Suprapubic skin (tissue), 4 donors: Measurements from ENCODE around the gene LATS2. TPM values are rescaled to one million over a fixed set of nuclear protein-coding genes. Genes with fewer than 3 reads are reported as not detected.

ENCODE experiments used
- DNase-seq, 2 donors: peaks; one replicate each; pipeline ENCODE4 v3.0.0-alpha.2; 2019; ENCODE audit warnings: low spot score in 2 of 2
- H3K27ac ChIP-seq: fragments of 200-600 bp; sonication (generic); one replicate; pipeline ENCODE4 v1.5.1; 2019
- H3K27me3 ChIP-seq: fragments of 200-600 bp; sonication (generic); one replicate; pipeline ENCODE4 v1.5.1; 2019
- H3K36me3 ChIP-seq: fragments of 200-600 bp; sonication (generic); one replicate; pipeline ENCODE4 v1.5.1; 2019
- H3K4me1 ChIP-seq: fragments of 200-600 bp; sonication (generic); one replicate; pipeline ENCODE4 v1.5.1; 2019
- H3K4me3 ChIP-seq: fragments of 200-600 bp; sonication (generic); one replicate; pipeline ENCODE4 v1.5.1; 2019; ENCODE audit warnings: mild to moderate bottlenecking
- H3K9me3 ChIP-seq: fragments of 200-600 bp; sonication (generic); one replicate; pipeline ENCODE4 v1.5.1; 2019
- EP300 ChIP-seq: sonication (generic); formaldehyde crosslinking; IDR thresholded peaks from one replicate; pipeline ENCODE4 v1.6.1; 2017; ENCODE audit warnings: antibody characterized with exemption
- POLR2A ChIP-seq, 2 donors: fragments of 450-650 bp; IDR thresholded peaks; one replicate each; pipeline ENCODE4 v1.6.1; 2017; ENCODE audit warnings: antibody characterized with exemption in 2 of 2, mild to moderate bottlenecking in 2 of 2, moderate library complexity in 2 of 2
- POLR2AphosphoS5 ChIP-seq, 3 donors: sonication (generic); formaldehyde crosslinking; IDR thresholded peaks; one replicate each; pipeline ENCODE4 v1.6.1; 2017; ENCODE audit warnings: antibody characterized with exemption in 3 of 3
- WGBS: methylation state at CpG from one replicate; pipeline ENCODE4 v1.1.5; 2018; 5-methylcytosine and 5-hydroxymethylcytosine counted together
- total RNA-seq, 4 donors: library from RNA; depleted of rRNA; stranded (reverse); fragments of >200 nt; gene quantifications; one replicate each; pipeline ENCODE4 v1.1.0, GENCODE V29; 2016
- TF ChIP-seq, protein P1 (sequence below), 2 donors: fragments of 200-600 bp in 1 of 2; fragments of 450-650 bp in 1 of 2; sonication (generic) in 1 of 2; IDR thresholded peaks; one replicate each; pipeline ENCODE4 v1.5.1; 2016 to 2019; ENCODE audit warnings: antibody characterized with exemption in 2 of 2, mild to moderate bottlenecking in 1 of 2, moderate library complexity in 1 of 2

LATS2 gene
- total RNA-seq, 4 donors from 2014 or later = 11.5 to 21.6 (median 16.3) TPM

DNA sequence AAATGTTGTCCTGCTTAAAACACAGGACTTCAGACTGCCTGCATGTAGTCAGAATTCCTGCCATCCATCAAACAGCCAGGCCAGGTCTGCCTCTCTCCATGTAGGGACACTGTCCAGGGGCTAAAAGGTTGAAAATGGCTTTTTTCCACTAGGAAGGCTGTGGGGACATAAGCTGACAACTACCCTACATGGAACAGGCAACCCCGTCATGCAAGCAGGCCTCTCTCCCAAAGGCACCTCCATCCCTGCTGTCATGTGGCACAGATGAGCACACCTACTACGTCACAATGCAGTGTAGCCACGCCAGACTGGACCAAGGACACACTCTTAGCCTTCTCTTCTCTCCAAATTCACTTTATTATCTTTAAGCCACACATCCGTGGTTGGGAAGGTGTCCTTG lies 40.8 kb downstream of the LATS2 start:
- peaks cover 4% of the 10 kb centered on the region for H3K4me1 ChIP-seq
- no peaks in the 10 kb centered on the region for H3K27me3 ChIP-seq
- H3K27ac ChIP-seq = no peak overlapping the region
- H3K4me3 ChIP-seq = no peak overlapping the region
- no peak for DNase-seq
- TF ChIP-seq EP300 = no peak
- no peak for TF ChIP-seq POLR2A (IDR thresholded peaks at IDR 0.05)
- TF ChIP-seq, protein P1, sequence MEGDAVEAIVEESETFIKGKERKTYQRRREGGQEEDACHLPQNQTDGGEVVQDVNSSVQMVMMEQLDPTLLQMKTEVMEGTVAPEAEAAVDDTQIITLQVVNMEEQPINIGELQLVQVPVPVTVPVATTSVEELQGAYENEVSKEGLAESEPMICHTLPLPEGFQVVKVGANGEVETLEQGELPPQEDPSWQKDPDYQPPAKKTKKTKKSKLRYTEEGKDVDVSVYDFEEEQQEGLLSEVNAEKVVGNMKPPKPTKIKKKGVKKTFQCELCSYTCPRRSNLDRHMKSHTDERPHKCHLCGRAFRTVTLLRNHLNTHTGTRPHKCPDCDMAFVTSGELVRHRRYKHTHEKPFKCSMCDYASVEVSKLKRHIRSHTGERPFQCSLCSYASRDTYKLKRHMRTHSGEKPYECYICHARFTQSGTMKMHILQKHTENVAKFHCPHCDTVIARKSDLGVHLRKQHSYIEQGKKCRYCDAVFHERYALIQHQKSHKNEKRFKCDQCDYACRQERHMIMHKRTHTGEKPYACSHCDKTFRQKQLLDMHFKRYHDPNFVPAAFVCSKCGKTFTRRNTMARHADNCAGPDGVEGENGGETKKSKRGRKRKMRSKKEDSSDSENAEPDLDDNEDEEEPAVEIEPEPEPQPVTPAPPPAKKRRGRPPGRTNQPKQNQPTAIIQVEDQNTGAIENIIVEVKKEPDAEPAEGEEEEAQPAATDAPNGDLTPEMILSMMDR (IDR thresholded peaks at IDR 0.05) = no peak
- TF ChIP-seq POLR2AphosphoS5 (IDR thresholded peaks at IDR 0.05) = no peak
- H3K9me3 ChIP-seq = no peaks in the 10 kb centered on the region
- no peaks in the 10 kb centered on the region for H3K36me3 ChIP-seq
- 88% methylated on average over 4 of the region's 4 CpGs for WGBS

DNA sequence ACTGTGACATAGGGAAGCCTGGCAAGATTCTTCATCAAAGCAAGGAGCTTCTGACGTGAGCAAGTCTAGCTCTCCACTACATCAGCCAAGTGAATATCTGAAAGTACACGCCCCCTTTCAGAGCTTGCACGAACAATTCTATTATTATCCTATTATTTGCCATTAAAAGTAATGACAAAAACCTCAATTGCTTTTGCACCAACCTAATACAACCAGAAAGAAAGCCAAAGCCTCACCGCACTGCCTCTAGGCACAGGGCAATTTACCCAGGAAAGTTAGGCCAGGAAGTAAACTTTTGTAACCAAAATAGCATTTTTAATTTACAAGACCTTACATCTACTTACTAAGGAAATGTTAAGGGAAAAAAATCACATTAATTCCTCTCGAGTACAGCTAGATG lies 41.2 kb downstream of the LATS2 start:
- Histone ChIP-seq H3K27ac (no peak overlapping the region), H3K4me3 (no peak overlapping the region), H3K36me3 (no peaks in the 10 kb centered on the region), H3K4me1 (peaks cover 4% of the 10 kb centered on the region), H3K27me3 (no peaks in the 10 kb centered on the region), H3K9me3 (no peaks in the 10 kb centered on the region)
- 53% methylated on average over 5 of the region's 5 CpGs for WGBS
- TF ChIP-seq POLR2AphosphoS5 (IDR thresholded peaks at IDR 0.05) = no peak
- DNase-seq = no peak

DNA sequence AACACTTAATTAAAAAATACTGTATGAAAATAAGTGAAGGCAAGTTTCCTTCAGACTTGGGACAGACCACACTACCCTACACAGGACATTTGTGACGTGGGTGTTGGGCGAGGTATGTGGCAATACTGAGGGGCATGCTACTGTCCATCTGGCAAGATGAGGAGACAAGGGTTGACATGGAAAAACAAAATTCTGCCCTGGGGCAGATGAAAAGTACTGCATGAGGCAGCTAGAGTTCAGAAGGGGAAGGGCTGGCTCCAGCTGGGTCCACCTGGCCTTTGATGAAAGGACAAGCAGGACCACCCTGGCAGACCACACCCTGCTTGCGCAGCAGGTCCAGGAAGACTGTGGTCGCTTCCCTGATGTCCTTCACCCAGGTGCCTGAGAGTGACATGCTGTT lies 43.2 kb downstream of the LATS2 start:
- H3K9me3 ChIP-seq = no peaks in the 10 kb centered on the region
- TF ChIP-seq POLR2AphosphoS5 (IDR thresholded peaks at IDR 0.05) = no peak
- TF ChIP-seq, protein P1 (IDR thresholded peaks at IDR 0.05) = no peak
- no peak for TF ChIP-seq EP300

DNA sequence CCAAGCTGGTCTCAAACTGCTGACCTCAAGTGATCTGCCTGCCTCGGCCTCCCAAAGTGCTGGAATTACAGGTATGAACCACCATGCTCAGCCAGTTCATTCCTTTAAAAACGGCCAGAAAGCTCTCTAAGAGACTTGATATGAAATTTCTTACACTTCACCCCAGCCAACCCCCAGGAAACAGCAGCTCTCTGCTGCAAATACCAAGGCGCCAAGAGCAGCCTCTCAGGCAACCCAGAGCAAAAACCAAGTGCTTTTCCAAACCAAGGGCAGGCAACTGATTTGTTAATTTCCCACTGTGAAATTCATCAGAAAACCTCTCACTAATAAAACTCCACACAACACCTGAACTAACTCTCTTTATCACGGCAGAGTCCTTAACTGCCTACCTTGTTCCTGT lies 44.9 kb downstream of the LATS2 start:
- Histone ChIP-seq H3K27me3 (no peaks in the 10 kb centered on the region), H3K4me1 (peaks cover 23% of the 10 kb centered on the region), H3K36me3 (no peaks in the 10 kb centered on the region), H3K9me3 (no peaks in the 10 kb centered on the region), H3K27ac (peak overlapping the region; percentile 6), H3K4me3 (no peak overlapping the region)
- TF ChIP-seq POLR2AphosphoS5 (IDR thresholded peaks at IDR 0.05) (no peak), POLR2A (IDR thresholded peaks at IDR 0.05) (no peak), EP300 (no peak)
- TF ChIP-seq, protein P1 (IDR thresholded peaks at IDR 0.05) = no peak
- no peak for DNase-seq
- 78% methylated on average over 4 of the region's 4 CpGs for WGBS

More for the DNA sequence above, 43.2 kb downstream of the LATS2 start:
- Histone ChIP-seq H3K27me3 (no peaks in the 10 kb centered on the region), H3K36me3 (no peaks in the 10 kb centered on the region), H3K4me3 (no peak overlapping the region), H3K27ac (no peak overlapping the region), H3K4me1 (peaks cover 19% of the 10 kb centered on the region)
- DNase-seq = no peak
- WGBS = 88% methylated on average over 4 of the region's 4 CpGs

DNA sequence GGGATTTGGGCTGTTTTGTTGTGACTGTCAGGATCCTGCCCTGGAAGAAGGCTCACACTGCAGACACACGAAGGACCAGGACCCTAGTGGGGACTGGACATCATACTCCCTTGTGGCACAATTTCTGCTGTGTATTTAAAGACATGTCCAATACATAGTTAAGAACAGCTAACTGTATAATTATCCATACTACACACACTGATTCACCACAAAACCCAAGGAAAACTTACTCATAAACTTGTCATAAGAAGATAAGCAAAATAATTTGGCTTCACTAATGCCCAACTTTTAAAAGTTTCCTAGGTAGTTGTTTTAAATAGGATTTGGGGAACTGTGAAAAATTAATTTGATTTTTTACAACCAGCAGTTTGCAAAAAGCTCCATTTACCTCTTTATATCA lies 46.1 kb downstream of the LATS2 start:
- DNase-seq = no peak
- no peaks in the 10 kb centered on the region for H3K9me3 ChIP-seq
- no peak overlapping the region for H3K4me3 ChIP-seq
- H3K27ac ChIP-seq = no peak overlapping the region
- 100% methylated on average over 1 of the region's 1 CpG for WGBS
- H3K27me3 ChIP-seq = no peaks in the 10 kb centered on the region
- TF ChIP-seq POLR2A (IDR thresholded peaks at IDR 0.05) (no peak), POLR2AphosphoS5 (IDR thresholded peaks at IDR 0.05) (no peak), EP300 (no peak)
- TF ChIP-seq, protein P1 (IDR thresholded peaks at IDR 0.05) = no peak
- H3K36me3 ChIP-seq = no peaks in the 10 kb centered on the region
- H3K4me1 ChIP-seq = peaks cover 23% of the 10 kb centered on the region

- Histone ChIP-seq H3K4me1 (peaks cover 23% of the 10 kb centered on the region), H3K36me3 (no peaks in the 10 kb centered on the region), H3K4me3 (no peak overlapping the region), H3K27ac (no peak overlapping the region), H3K27me3 (no peaks in the 10 kb centered on the region), H3K9me3 (no peaks in the 10 kb centered on the region)
- WGBS = 45% methylated on average over 8 of the region's 8 CpGs
- DNase-seq = no peak
- TF ChIP-seq, protein P1 (IDR thresholded peaks at IDR 0.05) = no peak
- TF ChIP-seq POLR2AphosphoS5 (IDR thresholded peaks at IDR 0.05) (no peak), POLR2A (IDR thresholded peaks at IDR 0.05) (no peak), EP300 (no peak)
These were observed 46.8 kb downstream of the LATS2 start for GRCh38 chr13:21014502-21015170.
